GM19438 (cell line): ENCODE measurements around the gene DNMBP.
"Not testable (repeated sequence)": the region's sequence is repeated elsewhere in the genome, so short reads cannot be mapped to it uniquely, and the experiment has no call there.

Experiments
- ATAC-seq: cut with Tn5 transposase; IDR thresholded peaks from one replicate; pipeline ENCODE4 v1.9.1; 2021; ENCODE audit warnings: low read depth; ENCODE audit not compliant: unreplicated experiment

The DNMBP gene

DNA sequence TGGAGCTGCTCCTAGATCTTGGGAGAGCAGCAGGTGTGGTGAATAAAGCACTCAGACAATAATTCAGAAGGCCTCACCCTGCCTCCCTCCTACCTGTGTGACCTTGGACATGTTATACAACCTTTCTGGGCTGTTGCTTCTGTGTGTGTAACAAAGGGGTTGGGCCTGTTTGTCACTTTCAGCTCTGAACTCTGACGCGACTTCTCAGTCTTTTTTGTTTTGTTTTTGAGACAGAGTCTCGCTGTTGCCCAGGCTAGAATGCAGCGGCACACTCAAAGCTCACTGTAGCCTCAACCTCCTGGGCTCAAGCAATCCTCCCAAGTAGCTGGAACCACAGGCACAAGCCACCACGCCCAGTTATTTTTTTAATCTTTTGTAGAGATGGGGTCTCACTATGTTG lies 89.3 kb downstream of the DNMBP start:
- ATAC-seq: no peak

DNA sequence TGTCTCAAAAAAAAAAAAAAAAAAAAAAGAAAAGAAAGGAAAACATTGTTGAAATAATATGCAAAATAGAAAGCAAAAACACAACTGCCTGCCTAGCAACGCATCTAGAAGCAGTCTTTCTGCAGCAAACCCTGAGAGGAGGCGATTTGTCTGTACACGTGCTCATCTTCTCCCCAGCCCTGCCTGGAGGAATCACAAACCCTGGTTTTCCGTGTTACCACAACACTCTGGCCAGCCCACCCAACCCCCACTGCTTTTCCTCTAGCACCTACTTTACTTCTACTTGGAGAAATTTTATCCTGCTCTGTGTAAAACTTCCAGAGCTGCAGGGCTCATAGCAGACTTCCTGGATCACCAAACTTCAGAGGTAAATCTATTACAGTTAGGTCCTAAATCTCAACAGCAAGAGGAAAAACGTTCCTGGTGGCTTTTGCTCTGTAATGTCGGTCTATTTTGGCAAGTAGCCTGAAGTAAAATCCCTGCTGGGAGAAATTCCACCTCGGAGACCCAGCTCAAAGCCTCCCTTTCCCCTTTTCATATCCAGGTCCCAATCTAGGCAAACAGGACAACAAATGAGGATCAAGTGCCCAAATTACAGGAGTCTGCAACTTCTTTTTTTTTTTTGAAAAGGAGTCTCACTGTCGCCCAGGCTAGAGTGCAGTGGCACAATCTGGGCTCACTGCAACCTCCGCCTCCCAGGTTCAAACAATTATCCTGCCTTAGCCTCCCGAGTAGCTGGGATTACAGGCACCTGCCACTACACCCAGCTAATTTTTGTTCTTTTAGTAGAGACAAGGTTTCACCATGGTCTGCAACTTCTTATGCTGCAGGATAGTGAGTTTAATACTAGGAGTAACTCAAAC lies 91.6 kb downstream of the DNMBP start:
- ATAC-seq: no peak

DNA sequence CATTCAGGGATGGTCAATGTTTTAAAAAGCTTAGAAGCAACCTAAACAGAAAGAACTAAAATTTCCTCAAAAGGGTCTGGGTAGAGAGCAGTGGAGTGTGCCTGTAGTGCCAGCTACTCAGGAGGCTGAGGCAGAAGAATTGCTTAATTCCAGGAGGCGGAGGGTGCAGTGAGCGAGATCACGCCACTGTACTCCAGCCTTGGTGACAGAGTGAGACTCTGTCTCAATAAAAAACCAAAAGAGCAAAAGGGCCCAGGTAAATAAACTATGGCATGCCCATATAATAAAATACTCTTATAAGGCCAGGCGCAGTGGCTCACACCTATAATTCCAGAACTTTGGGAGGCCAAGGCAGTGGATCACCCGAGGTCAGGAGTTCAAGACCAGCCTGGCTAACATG lies 93.0 kb downstream of the DNMBP start:
- ATAC-seq: no peak

DNA sequence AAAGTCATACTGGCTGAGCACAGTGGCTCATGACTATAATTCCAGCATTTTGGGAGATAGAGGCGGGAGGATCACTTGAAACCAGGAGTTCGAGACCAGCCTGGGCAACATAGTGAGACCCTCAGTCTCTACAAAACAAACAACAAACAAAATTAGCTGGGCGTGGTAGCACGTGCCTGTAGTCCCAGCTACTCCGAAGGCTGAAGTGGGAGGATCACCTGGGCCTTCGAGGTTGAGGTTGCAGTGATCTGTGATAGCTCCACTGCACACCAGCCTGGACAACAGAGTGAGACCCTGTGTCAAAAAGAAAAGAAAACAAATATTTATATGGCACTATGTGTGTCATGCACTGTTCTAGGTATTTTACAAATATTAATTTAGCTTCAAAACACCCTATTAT lies 94.3 kb downstream of the DNMBP start:
- no peak for ATAC-seq

DNA sequence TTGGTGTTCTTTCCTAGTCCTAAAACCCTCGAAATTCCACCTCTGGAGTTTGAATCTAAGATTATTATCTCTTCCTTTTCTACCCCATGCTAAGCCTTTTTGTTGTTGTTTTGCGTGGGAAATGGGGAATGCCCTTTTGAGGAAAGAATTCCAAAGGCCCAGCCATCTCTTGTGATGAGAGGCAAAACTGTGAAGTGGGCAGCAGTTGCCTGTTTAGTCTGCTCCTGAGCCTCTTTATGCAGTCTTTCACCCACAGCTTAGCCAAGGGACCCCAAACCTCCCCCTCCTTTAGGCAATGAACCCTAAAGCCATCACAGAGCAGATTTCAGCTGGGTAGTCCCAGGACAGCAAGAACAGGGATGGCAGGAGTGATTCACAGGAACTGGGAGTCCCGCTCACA lies 95.5 kb downstream of the DNMBP start:
- ATAC-seq: no peak

DNA sequence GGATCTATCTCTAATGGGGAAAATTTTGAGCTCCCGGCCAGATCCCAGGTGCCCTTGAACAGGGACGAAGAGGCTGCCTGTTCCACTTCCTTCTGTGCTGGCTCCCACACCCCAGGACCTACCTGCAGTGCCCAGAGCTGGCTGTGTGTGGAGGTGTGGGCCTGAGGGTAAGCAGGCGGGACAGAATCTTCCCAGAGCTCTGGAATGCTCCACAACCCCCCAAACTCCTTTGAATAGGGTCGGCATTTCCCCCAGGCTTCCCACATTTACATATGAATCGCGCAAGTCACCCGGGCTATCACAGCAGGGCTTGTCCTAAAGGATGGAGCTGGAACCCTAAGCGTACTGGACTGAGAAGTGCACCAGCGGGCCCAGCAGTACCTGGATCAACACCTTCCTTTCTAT lies 95.9 kb downstream of the DNMBP start:
- ATAC-seq: no peak

DNA sequence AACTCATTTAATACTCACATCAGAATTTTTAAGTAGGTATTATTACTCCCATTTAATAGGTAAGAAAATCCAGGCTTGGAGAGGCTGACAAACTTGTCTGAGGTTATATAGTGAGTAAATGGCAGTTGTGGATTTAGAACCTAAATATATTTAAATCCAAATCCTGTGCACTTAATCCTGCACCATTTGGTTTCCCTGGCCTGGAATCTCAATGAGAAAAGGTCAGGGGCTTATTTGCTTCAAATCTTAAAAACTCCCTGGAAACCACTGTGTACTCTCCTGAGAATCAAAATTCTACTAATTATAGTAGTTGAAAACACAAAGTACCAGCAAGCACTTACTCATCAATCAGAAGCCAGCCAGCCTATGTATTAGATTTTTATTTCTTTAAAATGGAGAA lies 97.7 kb downstream of the DNMBP start:
- no peak for ATAC-seq

DNA sequence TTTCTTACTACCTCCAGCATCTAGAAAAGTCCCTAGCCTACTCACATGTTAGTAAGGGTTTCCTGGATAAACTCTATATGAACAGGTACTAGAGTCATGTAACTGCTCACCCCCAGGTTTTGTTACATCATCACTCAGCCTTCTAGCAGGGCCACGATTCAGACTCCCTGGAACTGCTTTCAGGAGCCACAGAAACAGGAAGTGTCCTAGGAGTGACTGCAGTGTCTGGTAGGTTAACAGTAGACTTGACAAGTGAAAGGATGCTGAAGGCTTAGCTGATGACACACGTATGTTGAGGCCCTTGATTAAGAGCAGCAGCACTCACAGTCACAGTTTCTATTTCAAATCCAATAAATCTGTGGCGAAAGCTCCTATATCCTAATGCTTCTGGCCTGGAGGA lies 101.2 kb downstream of the DNMBP start:
- ATAC-seq: no peak

DNA sequence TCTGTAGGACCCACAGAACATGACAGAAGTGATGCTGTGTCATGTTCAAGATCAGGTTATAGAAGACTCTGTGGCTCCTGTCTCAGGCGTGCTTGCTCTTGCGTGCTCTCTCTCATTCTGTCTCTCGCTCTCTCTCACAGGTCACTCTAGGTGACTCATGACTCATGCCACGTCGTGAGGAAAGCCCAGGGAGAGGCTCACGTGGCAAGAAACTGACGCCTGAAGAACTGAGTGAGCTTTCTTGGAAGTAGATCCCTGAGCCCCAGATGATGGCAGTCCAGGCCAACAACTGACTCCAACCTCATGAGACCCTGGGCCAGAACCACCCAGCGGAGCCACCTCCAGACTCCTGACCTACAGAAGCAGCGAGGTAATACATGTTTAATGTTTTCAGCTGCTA lies 103.3 kb downstream of the DNMBP start:
- no peak for ATAC-seq

DNA sequence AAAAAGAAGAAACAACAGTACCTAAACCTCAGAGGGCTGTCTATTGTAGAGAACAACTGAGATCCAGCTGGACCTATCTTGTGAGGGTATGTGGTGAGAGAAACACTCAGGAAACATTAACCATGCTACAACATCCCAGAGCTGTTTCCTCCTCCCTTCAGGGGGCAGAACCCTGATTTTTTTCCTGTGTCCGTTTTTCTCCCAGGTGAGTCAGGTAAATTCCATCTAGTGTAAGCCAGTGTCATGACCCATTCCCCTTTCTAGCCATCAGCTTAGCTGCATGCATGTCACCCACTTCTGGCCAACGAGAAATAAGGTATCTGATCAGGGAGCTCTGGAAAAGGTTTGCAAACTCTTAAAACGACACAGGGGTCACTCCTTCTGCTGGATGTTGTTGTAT lies 103.8 kb downstream of the DNMBP start:
- ATAC-seq: no peak

DNA sequence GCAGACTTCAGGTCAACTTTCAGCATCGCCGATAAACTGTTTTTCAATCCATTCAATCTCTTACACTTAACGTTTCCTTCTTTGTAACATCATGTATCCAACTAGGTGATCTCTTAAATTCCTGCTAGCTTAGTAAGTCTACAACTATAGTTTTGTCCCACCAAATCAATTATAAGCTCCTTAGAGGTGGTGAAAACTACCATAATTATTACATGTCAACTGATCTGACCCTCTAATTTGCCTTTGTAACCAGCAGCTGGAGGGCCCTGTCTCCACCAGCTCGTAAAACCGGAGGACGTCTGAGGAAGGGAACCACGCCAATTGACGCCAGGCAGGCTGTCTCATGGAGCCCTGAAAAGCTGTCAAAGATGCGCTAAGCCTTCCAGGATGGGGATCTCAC lies 113.9 kb downstream of the DNMBP start:
- no peak for ATAC-seq

DNA sequence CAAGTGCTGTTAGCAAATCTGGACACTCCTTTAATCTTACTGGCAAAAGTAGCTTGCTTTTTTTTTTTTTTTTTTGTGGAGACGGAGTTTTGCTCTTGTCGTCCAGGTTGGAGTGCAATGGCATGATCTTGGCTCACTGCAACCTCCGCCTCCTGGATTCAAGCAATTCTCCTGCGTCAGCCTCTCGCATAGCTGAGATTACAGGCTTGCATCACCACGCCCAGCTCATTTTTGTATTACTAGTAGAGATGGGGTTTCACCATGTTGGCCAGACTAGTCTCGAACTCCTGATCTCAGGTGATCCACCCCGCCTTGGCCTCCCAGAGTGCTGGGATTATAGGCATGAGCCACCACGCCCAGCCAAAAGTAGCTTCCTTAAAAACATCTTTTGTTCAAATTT lies 114.7 kb downstream of the DNMBP start:
- not testable (repeated sequence) for ATAC-seq

DNA sequence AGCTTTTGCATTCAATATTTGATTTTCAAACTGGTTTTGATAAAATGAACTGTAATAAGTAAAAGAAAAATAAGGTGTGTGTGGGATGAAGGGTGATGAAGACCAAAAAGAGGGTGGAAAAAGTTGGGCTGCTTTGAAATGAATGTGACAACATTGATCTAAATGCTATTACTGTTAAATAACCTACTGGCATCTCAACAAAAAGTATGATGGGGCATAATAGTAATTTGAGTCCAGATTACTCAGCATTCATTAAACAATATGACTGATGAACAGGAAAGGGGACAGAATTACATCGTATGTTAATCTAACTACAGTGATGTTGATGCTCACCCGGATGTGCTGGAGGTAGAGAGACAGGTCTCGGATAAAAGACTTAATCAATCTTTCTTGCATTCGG lies 115.1 kb downstream of the DNMBP start:
- no peak for ATAC-seq

DNA sequence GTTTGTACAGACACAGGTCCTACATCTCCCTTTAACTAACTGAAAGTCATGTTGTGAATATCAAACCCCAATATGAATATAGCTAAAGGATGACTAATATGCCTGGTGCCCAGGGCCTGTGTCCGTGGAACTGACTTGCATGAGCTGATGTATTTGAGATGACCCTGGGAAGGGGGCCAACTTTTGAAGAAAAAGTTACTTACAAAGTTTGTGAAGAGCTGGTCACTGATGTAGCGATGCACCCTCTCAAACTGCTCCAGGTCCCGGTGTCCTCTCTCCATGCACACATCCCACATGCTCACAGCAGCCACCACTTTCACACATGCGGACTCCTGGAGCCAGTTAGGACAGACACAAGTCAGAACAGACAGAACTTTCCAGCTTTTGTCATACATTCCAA lies 121.1 kb downstream of the DNMBP start:
- no peak for ATAC-seq

DNA sequence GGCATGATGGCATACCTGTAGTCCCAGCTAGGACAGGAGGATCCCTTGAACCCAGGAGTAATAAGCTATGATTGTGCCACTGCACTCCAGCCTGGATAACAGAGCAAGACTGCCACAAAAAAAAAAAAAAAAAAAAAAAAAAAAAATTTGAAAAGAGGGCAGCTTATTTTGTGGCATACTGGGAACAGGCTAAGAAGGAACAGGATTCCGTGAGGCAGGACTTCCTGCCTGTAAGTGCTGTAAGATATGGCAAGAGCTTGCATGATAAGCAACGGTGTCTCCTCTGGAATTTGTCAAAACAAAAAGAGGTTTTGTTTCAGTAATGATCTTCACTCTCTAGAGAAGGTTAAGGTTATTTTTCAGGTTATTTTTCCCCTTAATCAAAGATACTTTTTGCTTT lies 126.2 kb downstream of the DNMBP start:
- ATAC-seq: no peak

DNA sequence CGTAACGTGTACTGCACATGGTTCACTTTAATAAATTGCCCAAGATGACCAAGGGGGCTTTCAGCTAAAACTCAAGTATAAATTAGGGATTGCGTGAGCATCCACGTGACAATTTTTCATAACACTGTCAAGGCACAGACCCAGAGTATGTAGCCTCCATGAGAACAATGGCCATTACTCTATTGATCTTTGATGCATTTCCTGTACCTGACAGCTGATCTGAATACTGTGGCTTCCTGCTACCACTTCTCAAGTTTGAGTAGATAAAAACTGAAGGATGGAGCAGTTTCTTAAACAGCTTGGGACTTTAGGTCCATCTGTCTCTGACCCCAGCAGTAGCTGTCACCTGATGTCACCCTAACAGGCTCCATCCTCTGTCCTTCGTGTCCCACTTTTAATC lies 128.4 kb downstream of the DNMBP start:
- ATAC-seq: no peak

DNA sequence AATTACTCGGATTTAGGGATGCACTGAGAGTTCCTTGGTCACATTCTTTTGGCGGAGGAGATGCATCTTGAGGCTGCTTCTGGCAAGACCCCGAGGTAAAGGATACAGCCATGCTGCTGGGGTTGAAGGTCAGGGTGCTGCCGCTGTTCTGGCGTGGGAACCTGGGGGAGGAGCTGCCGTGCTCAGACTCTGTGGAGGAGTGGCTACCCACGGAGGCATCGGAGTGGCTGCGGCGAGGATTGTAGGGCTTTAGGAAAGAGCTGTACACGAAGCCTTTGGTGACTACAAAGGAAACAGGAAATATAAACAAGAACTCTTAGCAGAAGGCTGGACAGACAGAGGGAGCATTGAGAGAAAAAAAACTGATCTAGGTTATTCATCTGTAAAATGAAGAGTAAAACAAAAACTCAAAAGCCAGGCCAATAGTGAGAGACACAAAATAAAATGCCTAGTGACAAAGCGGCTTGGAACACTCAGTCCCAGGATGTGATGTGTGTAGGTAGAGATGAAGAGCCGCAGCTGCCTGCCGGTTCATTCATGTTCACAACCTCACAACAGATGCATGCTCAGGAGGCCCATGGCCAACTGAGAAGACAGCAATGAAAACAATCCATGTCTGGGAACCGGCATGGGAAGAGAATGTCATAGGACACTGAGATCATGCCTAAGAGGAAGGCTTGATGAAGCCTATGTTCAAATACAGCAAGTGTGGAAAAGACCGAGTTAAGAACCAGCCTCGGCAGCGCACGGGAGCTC lies 129.5 kb downstream of the DNMBP start:
- no peak for ATAC-seq

DNA sequence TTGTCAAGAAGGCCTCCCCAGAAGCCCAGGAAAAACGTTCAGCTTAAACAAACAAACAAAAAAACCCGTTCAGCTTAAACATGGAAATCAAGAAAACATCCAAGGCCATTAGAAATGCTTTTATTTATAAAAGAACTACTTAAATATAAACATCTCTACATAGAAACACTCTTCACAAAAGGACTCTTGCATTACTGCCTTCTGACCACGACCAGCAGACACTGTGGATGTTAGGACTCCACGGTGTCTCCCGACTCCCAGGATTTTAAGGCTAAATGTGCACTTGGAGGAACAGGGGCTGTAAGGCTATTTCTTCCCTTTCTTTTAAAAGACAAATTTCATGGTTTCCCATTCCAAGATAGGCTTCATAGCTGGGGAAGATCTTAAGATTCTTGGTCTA lies 134.3 kb downstream of the DNMBP start:
- ATAC-seq: no peak

DNA sequence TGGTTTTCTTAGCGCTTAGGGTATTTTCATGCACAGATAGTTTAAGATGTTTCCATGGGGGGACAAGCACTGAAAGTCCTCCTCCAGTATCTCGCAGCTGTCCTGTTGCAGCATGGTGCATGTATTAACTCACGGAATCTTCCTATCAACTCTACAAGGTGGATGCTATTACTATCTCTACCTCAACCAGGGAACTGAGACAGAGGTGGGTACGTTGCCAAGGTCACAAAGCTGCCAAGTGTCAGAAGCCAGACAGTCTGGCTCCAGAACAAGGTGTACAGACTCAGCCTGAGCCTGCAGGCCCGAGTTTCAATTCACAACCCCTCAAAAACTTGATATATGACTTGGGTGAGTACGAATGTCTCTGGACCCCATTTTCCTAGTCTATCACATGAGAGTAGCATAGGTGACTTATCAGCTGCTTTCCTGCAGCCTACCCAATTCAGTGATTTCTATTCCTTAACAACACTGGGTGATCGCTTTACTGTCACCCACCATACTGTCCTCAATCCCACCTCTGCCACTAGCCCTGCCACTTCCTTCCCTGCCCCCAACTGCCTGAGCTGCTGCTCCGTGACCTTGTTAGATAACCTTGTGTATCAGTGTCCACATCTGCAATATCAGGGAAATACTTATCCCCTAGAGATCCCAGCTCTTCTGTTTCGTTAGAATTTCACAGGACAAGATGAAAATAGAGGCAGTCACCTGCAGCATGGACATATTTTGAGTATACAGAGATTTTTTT lies 135.2 kb downstream of the DNMBP start:
- no peak for ATAC-seq

DNA sequence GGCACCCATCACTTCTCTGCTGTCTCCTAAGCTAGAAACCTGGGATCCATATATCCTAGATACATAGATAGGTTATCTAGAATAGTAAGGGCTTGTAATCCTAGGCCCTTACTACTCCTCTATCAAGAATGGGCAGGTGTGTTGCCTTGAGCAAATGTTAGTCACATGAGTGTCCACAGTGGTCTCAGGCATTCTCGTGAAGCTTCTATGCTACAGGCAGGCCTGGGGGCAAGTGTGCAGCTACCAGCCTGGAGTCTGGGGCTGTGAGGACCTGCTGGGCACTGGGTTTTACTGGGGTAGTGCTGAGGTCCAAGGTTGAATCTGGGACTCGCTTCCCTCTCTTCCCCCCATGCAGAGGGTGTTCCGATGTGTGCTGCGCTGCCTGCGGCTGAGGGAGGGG lies 135.9 kb downstream of the DNMBP start:
- no peak for ATAC-seq

DNA sequence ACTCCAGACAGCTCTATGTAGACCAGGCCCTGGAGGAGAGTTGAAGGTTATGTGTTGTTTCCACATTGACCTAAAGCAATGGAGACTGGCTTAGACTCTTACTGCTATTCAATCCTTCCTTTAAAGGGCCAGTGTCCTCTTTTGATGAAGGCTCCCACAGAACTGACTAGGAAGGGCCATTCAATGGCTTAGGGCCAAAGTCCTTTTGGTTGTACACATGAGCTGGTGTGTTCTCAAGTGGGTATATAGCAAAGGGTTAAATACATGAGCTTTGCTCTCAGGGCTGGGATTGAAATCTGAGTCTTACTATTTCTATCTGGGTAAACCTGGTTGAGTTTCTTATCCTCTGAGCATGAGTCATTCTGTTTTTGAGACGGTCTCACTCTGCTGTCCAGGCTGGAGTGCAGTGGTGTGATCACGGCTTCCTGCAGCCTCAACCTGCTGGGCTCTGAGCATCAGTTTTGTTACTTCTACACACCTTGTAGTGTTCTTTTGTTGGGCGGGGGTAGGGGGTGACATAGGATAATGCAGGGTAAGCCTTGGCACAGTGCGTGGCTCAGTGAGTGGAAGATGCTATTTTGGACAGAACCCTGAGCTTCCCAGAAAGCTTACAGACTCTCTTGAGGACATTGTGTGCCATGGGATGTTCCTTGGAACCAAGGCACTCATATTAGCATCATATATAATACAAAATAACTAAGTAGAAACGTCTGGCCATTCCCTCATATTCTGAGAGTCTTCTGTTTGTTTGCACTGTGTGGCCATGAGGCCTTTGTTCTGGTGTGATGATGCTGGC lies 137.2 kb downstream of the DNMBP start:
- no peak for ATAC-seq
